HUES48 (cell line): ENCODE data around the gene FRA10AC1.

Source experiments
- H3K27ac ChIP-seq: one replicate; pipeline ENCODE4 v1.7.0; 2013; ENCODE audit warnings: low read depth, low read length, inconsistent platforms
- H3K27me3 ChIP-seq: 2 replicates; pipeline ENCODE4 v1.6.1; 2013; ENCODE audit warnings: mild to moderate bottlenecking, low read length; ENCODE audit not compliant: control insufficient read depth, insufficient read depth
- H3K36me3 ChIP-seq: 2 replicates; pipeline ENCODE4 v1.6.1; 2013; ENCODE audit warnings: low read length; ENCODE audit not compliant: control insufficient read depth, insufficient read depth
- H3K4me1 ChIP-seq: 2 replicates; pipeline ENCODE4 v1.6.1; 2013; ENCODE audit warnings: mild to moderate bottlenecking, low read length; ENCODE audit not compliant: control insufficient read depth, insufficient read depth
- H3K4me3 ChIP-seq: 2 replicates; pipeline ENCODE4 v1.5.1; 2013; ENCODE audit warnings: mild to moderate bottlenecking, low read depth, low read length
- H3K9ac ChIP-seq: 2 replicates; pipeline ENCODE4 v1.6.1; 2013; ENCODE audit warnings: mild to moderate bottlenecking, low read depth, low read length, moderate library complexity
- H3K9me3 ChIP-seq: 2 replicates; pipeline ENCODE4 v1.6.1; 2013; ENCODE audit warnings: low read length; ENCODE audit not compliant: control insufficient read depth, insufficient read depth

Gene FRA10AC1

GRCh38 chr10:93629647-93630305 is 72.6 kb downstream of the FRA10AC1 start:
- Histone ChIP-seq H3K4me3 (no peak overlapping the region), H3K4me1 (no peaks in the 10 kb centered on the region), H3K27me3 (no peaks in the 10 kb centered on the region), H3K36me3 (no peaks in the 10 kb centered on the region), H3K9me3 (no peaks in the 10 kb centered on the region), H3K9ac (no peak overlapping the region), H3K27ac (no peak overlapping the region)

- Histone ChIP-seq H3K36me3 (no peaks in the 10 kb centered on the region), H3K4me3 (no peak overlapping the region), H3K9me3 (no peaks in the 10 kb centered on the region), H3K4me1 (no peaks in the 10 kb centered on the region), H3K27ac (no peak overlapping the region), H3K27me3 (no peaks in the 10 kb centered on the region), H3K9ac (no peak overlapping the region)
Measured at GRCh38 chr10:93628858-93629257, 73.5 kb downstream of the FRA10AC1 start.

- Histone ChIP-seq H3K4me3 (no peak overlapping the region), H3K27ac (no peak overlapping the region), H3K36me3 (no peaks in the 10 kb centered on the region), H3K9ac (no peak overlapping the region), H3K27me3 (no peaks in the 10 kb centered on the region), H3K9me3 (no peaks in the 10 kb centered on the region), H3K4me1 (no peaks in the 10 kb centered on the region)
Measured at GRCh38 chr10:93622942-93623341, 79.5 kb downstream of the FRA10AC1 start.

GRCh38 chr10:93620925-93621324 is 81.5 kb downstream of the FRA10AC1 start:
- H3K9ac ChIP-seq, result no peak overlapping the region
- no peak overlapping the region for H3K4me3 ChIP-seq
- H3K4me1 ChIP-seq, result 0 out of 2 replicates have a peak, but pooled peaks cover 4% of the 10 kb centered on the region
- H3K27ac ChIP-seq, result no peak overlapping the region
- no peaks in the 10 kb centered on the region for H3K36me3 ChIP-seq
- no peaks in the 10 kb centered on the region for H3K9me3 ChIP-seq
- no peaks in the 10 kb centered on the region for H3K27me3 ChIP-seq
